IPS DF 6.9 (cell line): ENCODE results near the gene GSG1L.

Experiments used
- DNase-seq: peaks from one replicate; pipeline ENCODE4 v3.0.0-alpha.2; 2013; ENCODE audit warnings: low read depth, low spot score
- H3K27ac ChIP-seq: one replicate; pipeline ENCODE4 v1.5.1; 2013; ENCODE audit warnings: low read length, control low read depth
- H3K27me3 ChIP-seq: 2 replicates; pipeline ENCODE4 v1.6.1; 2013; ENCODE audit warnings: mild to moderate bottlenecking, low read length; ENCODE audit not compliant: control insufficient read depth, insufficient read depth
- H3K36me3 ChIP-seq: 2 replicates; pipeline ENCODE4 v1.6.1; 2013; ENCODE audit warnings: low read length; ENCODE audit not compliant: control insufficient read depth, insufficient read depth
- H3K4me1 ChIP-seq: 2 replicates; pipeline ENCODE4 v1.6.1; 2013; ENCODE audit warnings: low read length; ENCODE audit not compliant: control insufficient read depth, insufficient read depth
- H3K4me3 ChIP-seq: 2 replicates; pipeline ENCODE4 v1.5.1; 2013; ENCODE audit warnings: mild to moderate bottlenecking, low read length
- H3K9me3 ChIP-seq: 2 replicates; pipeline ENCODE4 v1.6.1; 2013; ENCODE audit warnings: low read length, inconsistent platforms; ENCODE audit not compliant: control insufficient read depth, insufficient read depth
- WGBS: extraction: QIAGEN DNeasy Blood & Tissue Kit; methylation state at CpG from one replicate; pipeline ENCODE4 v1.1.7; 2013; ENCODE audit warnings: mixed read lengths, missing lambda C conversion rate; ENCODE audit not compliant: insufficient read length, insufficient coverage; 5-methylcytosine and 5-hydroxymethylcytosine counted together

The GSG1L gene

GRCh38 chr16:28062847-28063521, 530 bp downstream of the GSG1L start:
- peaks cover 23% of the 10 kb centered on the region for H3K27me3 ChIP-seq
- H3K4me3 ChIP-seq, result peak overlapping the region; percentile 45; the same call in 1 of the 2 replicates
- H3K4me1 ChIP-seq, result no peaks in the 10 kb centered on the region
- no peaks in the 10 kb centered on the region for H3K9me3 ChIP-seq
- H3K27ac ChIP-seq, result no peak overlapping the region
- DNase-seq, result no peak
- no peaks in the 10 kb centered on the region for H3K36me3 ChIP-seq
- no CpG with 5 or more reads among the region's 99 CpGs for WGBS

GRCh38 chr16:28062261-28062846, 1.2 kb downstream of the GSG1L start:
- Histone ChIP-seq H3K4me1 (no peaks in the 10 kb centered on the region), H3K27ac (no peak overlapping the region), H3K36me3 (no peaks in the 10 kb centered on the region), H3K4me3 (peak overlapping the region; percentile 45; the same call in 1 of the 2 replicates), H3K9me3 (no peaks in the 10 kb centered on the region), H3K27me3 (peaks cover 23% of the 10 kb centered on the region)
- DNase-seq, result no peak
- no CpG with 5 or more reads among the region's 39 CpGs for WGBS

GRCh38 chr16:28061352-28062101, 2.0 kb downstream of the GSG1L start:
- WGBS, result no CpG with 5 or more reads among the region's 10 CpGs
- Histone ChIP-seq H3K27me3 (peaks cover 23% of the 10 kb centered on the region), H3K27ac (no peak overlapping the region), H3K4me1 (no peaks in the 10 kb centered on the region), H3K36me3 (no peaks in the 10 kb centered on the region), H3K9me3 (no peaks in the 10 kb centered on the region), H3K4me3 (no peak overlapping the region)
- no peak for DNase-seq

- peaks cover 22% of the 10 kb centered on the region for H3K27me3 ChIP-seq
- no peaks in the 10 kb centered on the region for H3K4me1 ChIP-seq
- no peak overlapping the region for H3K4me3 ChIP-seq
- no peak overlapping the region for H3K27ac ChIP-seq
- 100% methylated on average over 1 of the region's 12 CpGs for WGBS
- DNase-seq, result no peak
- H3K36me3 ChIP-seq, result no peaks in the 10 kb centered on the region
- no peaks in the 10 kb centered on the region for H3K9me3 ChIP-seq
Measured at GRCh38 chr16:28059841-28060575, 3.5 kb downstream of the GSG1L start.

GRCh38 chr16:28058839-28059589, 4.5 kb downstream of the GSG1L start:
- no peak overlapping the region for H3K4me3 ChIP-seq
- no peak for DNase-seq
- H3K4me1 ChIP-seq, result no peaks in the 10 kb centered on the region
- H3K27me3 ChIP-seq, result peaks cover 13% of the 10 kb centered on the region
- H3K27ac ChIP-seq, result no peak overlapping the region
- WGBS, result no CpG with 5 or more reads among the region's 18 CpGs
- no peaks in the 10 kb centered on the region for H3K36me3 ChIP-seq
- H3K9me3 ChIP-seq, result no peaks in the 10 kb centered on the region

GRCh38 chr16:28057949-28058348, 5.6 kb downstream of the GSG1L start:
- WGBS, result no CpG with 5 or more reads among the region's 8 CpGs
- Histone ChIP-seq H3K27ac (no peak overlapping the region), H3K36me3 (no peaks in the 10 kb centered on the region), H3K9me3 (no peaks in the 10 kb centered on the region), H3K4me1 (no peaks in the 10 kb centered on the region), H3K27me3 (peaks cover 9% of the 10 kb centered on the region), H3K4me3 (no peak overlapping the region)
- no peak for DNase-seq

- H3K27ac ChIP-seq, result no peak overlapping the region
- DNase-seq, result no peak
- H3K27me3 ChIP-seq, result no peaks in the 10 kb centered on the region
- no peak overlapping the region for H3K4me3 ChIP-seq
- no CpG with 5 or more reads among the region's 15 CpGs for WGBS
- H3K4me1 ChIP-seq, result no peaks in the 10 kb centered on the region
- no peaks in the 10 kb centered on the region for H3K9me3 ChIP-seq
- H3K36me3 ChIP-seq, result no peaks in the 10 kb centered on the region
Measured at GRCh38 chr16:28053461-28053860, 10.1 kb downstream of the GSG1L start.

GRCh38 chr16:28052274-28053128, 11.0 kb downstream of the GSG1L start:
- H3K4me3 ChIP-seq, result no peak overlapping the region
- H3K36me3 ChIP-seq, result no peaks in the 10 kb centered on the region
- no peaks in the 10 kb centered on the region for H3K4me1 ChIP-seq
- H3K27ac ChIP-seq, result no peak overlapping the region
- DNase-seq, result no peak
- H3K27me3 ChIP-seq, result no peaks in the 10 kb centered on the region
- H3K9me3 ChIP-seq, result no peaks in the 10 kb centered on the region
- no CpG with 5 or more reads among the region's 8 CpGs for WGBS

- Histone ChIP-seq H3K4me3 (no peak overlapping the region), H3K4me1 (no peaks in the 10 kb centered on the region), H3K9me3 (no peaks in the 10 kb centered on the region), H3K27ac (no peak overlapping the region), H3K27me3 (no peaks in the 10 kb centered on the region), H3K36me3 (no peaks in the 10 kb centered on the region)
- DNase-seq, result no peak
- WGBS, result no CpG with 5 or more reads among the region's 7 CpGs
Measured at GRCh38 chr16:28051486-28051885, 12.0 kb downstream of the GSG1L start.
